WTC11 (cell line): ENCODE results near the gene TMPRSS3. TPM values are rescaled to one million over a fixed set of nuclear protein-coding genes. Genes with fewer than 3 reads are reported as not detected.

ENCODE experiments used
- ATAC-seq: fragments of 200-7000 bp; cut with Tn5 transposase; 2 replicates; pipeline ENCODE4 v1.10.0; 2021; ENCODE audit warnings: mild to moderate bottlenecking, moderate library complexity
- CTCF ChIA-PET: fragments of 300-600 bp; sonication (Branson Sonifier 250); formaldehyde crosslinking; loops from one replicate; lab custom pipeline; 2021; ENCODE audit warnings: antibody characterized with exemption; lab: Charles Lee
- POLR2A ChIA-PET: fragments of 350-600 bp; sonication (Branson Sonifier 250); formaldehyde crosslinking; loops from one replicate; lab custom pipeline; 2021; ENCODE audit warnings: antibody characterized with exemption; lab: Charles Lee
- DNase-seq: peaks from one replicate; pipeline ENCODE4 v3.0.0; 2021; ENCODE audit warnings: low spot score
- H3K27ac Mint-ChIP-seq: 2 replicates; pipeline ENCODE4 v1.8.0; 2021; ENCODE audit warnings: mixed read lengths
- H3K27me3 Mint-ChIP-seq: 2 replicates; pipeline ENCODE4 v1.8.0; 2021; ENCODE audit warnings: low read depth, mild to moderate bottlenecking, moderate library complexity, mixed read lengths
- H3K36me3 Mint-ChIP-seq: 2 replicates; pipeline ENCODE4 v1.8.0; 2021; ENCODE audit warnings: mixed read lengths
- H3K4me1 Mint-ChIP-seq: 2 replicates; pipeline ENCODE4 v1.8.0; 2022; ENCODE audit warnings: mixed read lengths
- H3K4me3 Mint-ChIP-seq: 2 replicates; pipeline ENCODE4 v1.8.0; 2021; ENCODE audit warnings: mild to moderate bottlenecking, moderate library complexity, mixed read lengths
- H3K9me3 Mint-ChIP-seq: 2 replicates; pipeline ENCODE4 v1.8.0; 2021; ENCODE audit warnings: mixed read lengths
- ATF1 ChIP-seq: sonication (generic); formaldehyde crosslinking; IDR thresholded peaks from 2 replicates; pipeline ENCODE4 v1.8.1; 2023; ENCODE audit warnings: mild to moderate bottlenecking, moderate library complexity, missing genetic modification reagents
- ETV6 ChIP-seq: sonication (generic); formaldehyde crosslinking; IDR thresholded peaks from 2 replicates; pipeline ENCODE4 v1.8.1; 2022; ENCODE audit warnings: mild to moderate bottlenecking, missing genetic modification reagents
- FOXP1 ChIP-seq: sonication (generic); formaldehyde crosslinking; IDR thresholded peaks from 2 replicates; pipeline ENCODE4 v1.8.0; 2022; ENCODE audit warnings: missing genetic modification reagents, mild to moderate bottlenecking, moderate library complexity, borderline replicate concordance
- HMGXB4 ChIP-seq: sonication (generic); formaldehyde crosslinking; IDR thresholded peaks from 2 replicates; pipeline ENCODE4 v1.8.1; 2023; ENCODE audit warnings: mild to moderate bottlenecking, moderate library complexity, missing genetic modification reagents
- MYBL2 ChIP-seq: sonication (generic); formaldehyde crosslinking; IDR thresholded peaks from 2 replicates; pipeline ENCODE4 v1.8.1; 2023; ENCODE audit warnings: mild to moderate bottlenecking, moderate library complexity, missing genetic modification reagents
- NR2C2 ChIP-seq: sonication (generic); formaldehyde crosslinking; IDR thresholded peaks from 2 replicates; pipeline ENCODE4 v1.8.0; 2022; ENCODE audit warnings: mild to moderate bottlenecking, missing genetic modification reagents
- OVOL2 ChIP-seq: fragments of 250-450 bp; sonication (Bioruptor Pico); IDR thresholded peaks from 2 replicates; pipeline ENCODE4 v1.9.0; 2021; ENCODE audit warnings: mild to moderate bottlenecking, borderline replicate concordance
- TCF7 ChIP-seq: sonication (generic); formaldehyde crosslinking; IDR thresholded peaks from 2 replicates; pipeline ENCODE4 v1.8.0; 2022; ENCODE audit warnings: mild to moderate bottlenecking, low read depth, missing genetic modification reagents, moderate library complexity
- ZNF232 ChIP-seq: sonication (generic); formaldehyde crosslinking; IDR thresholded peaks from 2 replicates; pipeline ENCODE4 v1.8.0; 2022; ENCODE audit warnings: mild to moderate bottlenecking, missing genetic modification reagents
- ZNF423 ChIP-seq: fragments of 250-450 bp; sonication (Bioruptor Pico); IDR thresholded peaks from 2 replicates; pipeline ENCODE4 v2.1.2; 2022; ENCODE audit warnings: mild to moderate bottlenecking, moderate library complexity
- ZNF532 ChIP-seq: fragments of 250-450 bp; sonication (Bioruptor Pico); IDR thresholded peaks from 2 replicates; pipeline ENCODE4 v1.9.0; 2021; ENCODE audit warnings: mild to moderate bottlenecking, borderline replicate concordance
- total RNA-seq: library from RNA; stranded (reverse); gene quantifications from 3 replicates; pipeline ENCODE4 v1.2.3, GENCODE V29; 2021
- TF ChIP-seq, protein P1 (sequence below): fragments of 250-450 bp; sonication (Bioruptor Pico); IDR thresholded peaks from 2 replicates; pipeline ENCODE4 v1.9.0; 2021; ENCODE audit warnings: mild to moderate bottlenecking
- TF ChIP-seq, protein P2 (sequence below): sonication (generic); formaldehyde crosslinking; IDR thresholded peaks from 2 replicates; pipeline ENCODE4 v1.8.0; 2022; ENCODE audit warnings: mild to moderate bottlenecking, missing genetic modification reagents
- TF ChIP-seq, protein P3 (sequence below): sonication (generic); formaldehyde crosslinking; IDR thresholded peaks from 2 replicates; pipeline ENCODE4 v1.8.0; 2022; ENCODE audit warnings: mild to moderate bottlenecking, missing genetic modification reagents
- TF ChIP-seq, protein P4 (sequence below): fragments of 250-450 bp; sonication (Bioruptor Pico); IDR thresholded peaks from 2 replicates; pipeline ENCODE4 v1.8.0; 2021; ENCODE audit warnings: mild to moderate bottlenecking

Gene TMPRSS3
- total RNA-seq, 1 experiment from 2014 or later = 0.39 TPM

- TF ChIP-seq, protein P1, sequence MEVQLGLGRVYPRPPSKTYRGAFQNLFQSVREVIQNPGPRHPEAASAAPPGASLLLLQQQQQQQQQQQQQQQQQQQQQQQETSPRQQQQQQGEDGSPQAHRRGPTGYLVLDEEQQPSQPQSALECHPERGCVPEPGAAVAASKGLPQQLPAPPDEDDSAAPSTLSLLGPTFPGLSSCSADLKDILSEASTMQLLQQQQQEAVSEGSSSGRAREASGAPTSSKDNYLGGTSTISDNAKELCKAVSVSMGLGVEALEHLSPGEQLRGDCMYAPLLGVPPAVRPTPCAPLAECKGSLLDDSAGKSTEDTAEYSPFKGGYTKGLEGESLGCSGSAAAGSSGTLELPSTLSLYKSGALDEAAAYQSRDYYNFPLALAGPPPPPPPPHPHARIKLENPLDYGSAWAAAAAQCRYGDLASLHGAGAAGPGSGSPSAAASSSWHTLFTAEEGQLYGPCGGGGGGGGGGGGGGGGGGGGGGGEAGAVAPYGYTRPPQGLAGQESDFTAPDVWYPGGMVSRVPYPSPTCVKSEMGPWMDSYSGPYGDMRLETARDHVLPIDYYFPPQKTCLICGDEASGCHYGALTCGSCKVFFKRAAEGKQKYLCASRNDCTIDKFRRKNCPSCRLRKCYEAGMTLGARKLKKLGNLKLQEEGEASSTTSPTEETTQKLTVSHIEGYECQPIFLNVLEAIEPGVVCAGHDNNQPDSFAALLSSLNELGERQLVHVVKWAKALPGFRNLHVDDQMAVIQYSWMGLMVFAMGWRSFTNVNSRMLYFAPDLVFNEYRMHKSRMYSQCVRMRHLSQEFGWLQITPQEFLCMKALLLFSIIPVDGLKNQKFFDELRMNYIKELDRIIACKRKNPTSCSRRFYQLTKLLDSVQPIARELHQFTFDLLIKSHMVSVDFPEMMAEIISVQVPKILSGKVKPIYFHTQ (CRISPR knock-in tag) = no peak
- TF ChIP-seq, protein P2, sequence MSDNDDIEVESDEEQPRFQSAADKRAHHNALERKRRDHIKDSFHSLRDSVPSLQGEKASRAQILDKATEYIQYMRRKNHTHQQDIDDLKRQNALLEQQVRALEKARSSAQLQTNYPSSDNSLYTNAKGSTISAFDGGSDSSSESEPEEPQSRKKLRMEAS = no peak
- no peak for TF ChIP-seq ETV6 (CRISPR knock-in tag)
- no peak for TF ChIP-seq ZNF423 (CRISPR knock-in tag)
- TF ChIP-seq, protein P3, sequence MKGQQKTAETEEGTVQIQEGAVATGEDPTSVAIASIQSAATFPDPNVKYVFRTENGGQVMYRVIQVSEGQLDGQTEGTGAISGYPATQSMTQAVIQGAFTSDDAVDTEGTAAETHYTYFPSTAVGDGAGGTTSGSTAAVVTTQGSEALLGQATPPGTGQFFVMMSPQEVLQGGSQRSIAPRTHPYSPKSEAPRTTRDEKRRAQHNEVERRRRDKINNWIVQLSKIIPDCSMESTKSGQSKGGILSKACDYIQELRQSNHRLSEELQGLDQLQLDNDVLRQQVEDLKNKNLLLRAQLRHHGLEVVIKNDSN (CRISPR knock-in tag) = no peak
- TF ChIP-seq, protein P4, sequence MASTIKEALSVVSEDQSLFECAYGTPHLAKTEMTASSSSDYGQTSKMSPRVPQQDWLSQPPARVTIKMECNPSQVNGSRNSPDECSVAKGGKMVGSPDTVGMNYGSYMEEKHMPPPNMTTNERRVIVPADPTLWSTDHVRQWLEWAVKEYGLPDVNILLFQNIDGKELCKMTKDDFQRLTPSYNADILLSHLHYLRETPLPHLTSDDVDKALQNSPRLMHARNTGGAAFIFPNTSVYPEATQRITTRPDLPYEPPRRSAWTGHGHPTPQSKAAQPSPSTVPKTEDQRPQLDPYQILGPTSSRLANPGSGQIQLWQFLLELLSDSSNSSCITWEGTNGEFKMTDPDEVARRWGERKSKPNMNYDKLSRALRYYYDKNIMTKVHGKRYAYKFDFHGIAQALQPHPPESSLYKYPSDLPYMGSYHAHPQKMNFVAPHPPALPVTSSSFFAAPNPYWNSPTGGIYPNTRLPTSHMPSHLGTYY = no peak
These were observed 43.7 kb upstream of the TMPRSS3 start (continued) for GRCh38 chr21:42439284-42440186.

DNA sequence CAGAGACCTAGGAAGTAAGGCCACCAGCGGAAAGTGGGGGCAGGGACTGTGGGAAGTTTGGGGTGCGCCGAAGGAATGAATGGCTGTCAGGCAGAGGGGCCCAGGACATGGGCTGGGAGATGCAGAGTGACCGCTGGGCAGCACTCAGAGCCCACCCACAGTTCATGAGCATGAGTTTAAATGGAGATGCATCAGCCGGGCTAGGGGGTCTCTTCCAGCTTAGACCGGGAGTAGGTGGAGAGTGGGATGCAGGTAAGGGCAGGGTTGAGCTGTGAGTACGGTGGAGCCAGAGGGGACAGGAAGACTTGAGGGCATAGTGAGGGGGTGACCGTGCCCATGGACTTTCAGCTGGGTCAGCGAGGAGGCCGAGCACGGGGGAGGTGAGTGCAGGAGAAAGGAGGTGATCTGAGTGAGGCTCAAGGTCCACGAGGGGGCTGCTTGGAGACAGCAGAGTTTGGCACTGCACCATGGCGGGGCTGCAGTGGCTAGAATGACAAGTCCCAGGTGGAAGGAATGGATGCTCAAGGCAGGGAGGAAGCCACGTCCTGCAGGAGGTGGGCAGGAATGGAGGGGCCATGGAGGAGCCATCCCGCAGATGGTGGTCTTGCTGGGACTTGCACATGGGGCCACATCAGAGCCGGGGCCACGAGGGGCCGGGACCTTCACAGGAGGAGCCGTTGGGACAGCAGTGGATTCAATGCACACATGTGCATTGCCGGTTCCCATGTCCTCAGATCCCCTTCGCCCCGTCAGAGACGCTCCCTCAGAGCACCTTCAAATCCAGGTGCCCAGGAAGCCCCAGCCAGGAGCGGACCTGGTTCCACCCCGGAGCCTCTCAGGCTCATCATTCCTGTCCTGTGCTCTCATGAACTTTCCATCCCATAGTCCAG, 42.7 kb upstream of the TMPRSS3 start:
- CTCF ChIA-PET = no interaction called here

GRCh38 chr21:42437786-42438185, 41.9 kb upstream of the TMPRSS3 start:
- ATAC-seq (peak; percentile 51), DNase-seq (peak; percentile 45)
- Mint-ChIP-seq H3K9me3 (peaks cover 25% of the 10 kb centered on the region), H3K4me3 (no peak overlapping the region), H3K4me1 (no peaks in the 10 kb centered on the region), H3K36me3 (no peaks in the 10 kb centered on the region), H3K27ac (no peak overlapping the region), H3K27me3 (peaks cover 5% of the 10 kb centered on the region; the same call in 1 of the 2 replicates)
- CTCF ChIA-PET = interaction anchor here (1.5 kb wide), 1 partner anchor 56 kb away, joined by 3 read pairs; no protein-coding TSS in a partner anchor
- POLR2A ChIA-PET = no interaction called here
- TF ChIP-seq ZNF232 = no peak
- TF ChIP-seq TCF7 = 0 out of 2 replicates have a peak, but pooled peaks have one; percentile 51
- no peak for TF ChIP-seq NR2C2 (CRISPR knock-in tag)
- peak; percentile 31; the same call in 1 of the 2 replicates for TF ChIP-seq FOXP1 (CRISPR knock-in tag)
- TF ChIP-seq OVOL2 = no peak
- TF ChIP-seq MYBL2 = no peak
- no peak for TF ChIP-seq ZNF532 (CRISPR knock-in tag)
- TF ChIP-seq ATF1 (CRISPR knock-in tag) = no peak

More for the DNA sequence above, 42.7 kb upstream of the TMPRSS3 start:
- Mint-ChIP-seq H3K27me3 (no peaks in the 10 kb centered on the region; the same call in 1 of the 2 replicates), H3K9me3 (peaks cover 17% of the 10 kb centered on the region), H3K36me3 (no peaks in the 10 kb centered on the region), H3K27ac (no peak overlapping the region), H3K4me3 (no peak overlapping the region), H3K4me1 (no peaks in the 10 kb centered on the region)
- POLR2A ChIA-PET = no interaction called here
- no peak for TF ChIP-seq HMGXB4 (CRISPR knock-in tag)
- ATAC-seq = no peak
- DNase-seq = no peak
